CD14-positive monocyte (primary cell): ENCODE results near the gene ADAM22. TPM values are rescaled to one million over a fixed set of nuclear protein-coding genes. Genes with fewer than 3 reads are reported as not detected.

Experiments
- DNase-seq, 3 donors: peaks; one replicate each; pipeline ENCODE4 v3.0.0-alpha.2; 2011 to 2022
- H2AFZ ChIP-seq: 2 replicates; pipeline ENCODE4 v1.6.0; 2012; ENCODE audit warnings: mild to moderate bottlenecking, low read depth, low read length, inconsistent platforms; ENCODE audit not compliant: insufficient read depth, poor library complexity, severe bottlenecking
- H3K27ac ChIP-seq, 2 donors: 1 replicate in 1 of 2; 2 replicates in 1 of 2; pipeline ENCODE4 v1.5.1; 2012 to 2013; ENCODE audit warnings: low read length in 2 of 2, control low read depth in 1 of 2, inconsistent platforms in 1 of 2, low read depth in 1 of 2, mild to moderate bottlenecking in 1 of 2
- H3K27me3 ChIP-seq, 2 donors: one replicate each; pipeline versions ENCODE4 v1.6.0 to v1.6.1; 2011 to 2013; ENCODE audit warnings: low read length in 2 of 2; ENCODE audit not compliant: control insufficient read depth in 2 of 2, insufficient read depth in 2 of 2
- H3K36me3 ChIP-seq, 2 donors: replicated peaks in 1 of 2; 1 replicate in 1 of 2; 2 replicates in 1 of 2; pipeline versions ENCODE4 v1.5.1 to v1.6.1; 2012 to 2013; ENCODE audit warnings: low read length in 2 of 2, control low read depth in 1 of 2, inconsistent platforms in 1 of 2, mild to moderate bottlenecking in 1 of 2; ENCODE audit not compliant: insufficient read depth in 2 of 2, control insufficient read depth in 1 of 2
- H3K4me1 ChIP-seq, 2 donors: 1 replicate in 1 of 2; 2 replicates in 1 of 2; pipeline versions ENCODE4 v1.5.1 to v1.6.1; 2012 to 2013; ENCODE audit warnings: low read length in 2 of 2, control low read depth in 1 of 2, inconsistent platforms in 1 of 2, mild to moderate bottlenecking in 1 of 2, moderate library complexity in 1 of 2; ENCODE audit not compliant: insufficient read depth in 2 of 2, control insufficient read depth in 1 of 2
- H3K4me2 ChIP-seq: replicated peaks from 2 replicates; pipeline ENCODE3; 2012; ENCODE audit warnings: low read length, moderate library complexity, mild to moderate bottlenecking; ENCODE audit not compliant: poor library complexity, severe bottlenecking; ENCODE audit errors: extremely low read depth
- H3K4me3 ChIP-seq, 3 experiments: fragments of 200-600 bp in 1 of 3; sonication (generic) in 1 of 3; replicated peaks in 1 of 3; 1 replicate in 2 of 3; 2 replicates in 1 of 3; pipeline ENCODE4 v1.5.1; 2011 to 2013; ENCODE audit warnings: low read length in 3 of 3, mild to moderate bottlenecking in 3 of 3, control low read depth in 2 of 3, low read depth in 2 of 3, inconsistent platforms in 1 of 3, moderate library complexity in 1 of 3
- H3K79me2 ChIP-seq: 2 replicates; pipeline ENCODE4 v1.6.0; 2012; ENCODE audit warnings: mild to moderate bottlenecking, control low read depth, inconsistent platforms, low read length, moderate library complexity; ENCODE audit not compliant: insufficient read depth
- H3K9ac ChIP-seq: 2 replicates; pipeline ENCODE4 v1.6.0; 2017; ENCODE audit warnings: low read length, mild to moderate bottlenecking; ENCODE audit not compliant: insufficient read depth, poor library complexity, severe bottlenecking
- H3K9me3 ChIP-seq, 2 donors: replicated peaks in 1 of 2; 1 replicate in 1 of 2; 2 replicates in 1 of 2; pipeline versions ENCODE4 v1.5.1 to v1.6.1; 2012 to 2013; ENCODE audit warnings: low read length in 2 of 2, control low read depth in 1 of 2; ENCODE audit not compliant: control insufficient read depth in 1 of 2, insufficient read depth in 1 of 2
- H4K20me1 ChIP-seq: 2 replicates; pipeline ENCODE4 v1.6.0; 2012; ENCODE audit warnings: mild to moderate bottlenecking, low read length, control low read depth, moderate library complexity; ENCODE audit not compliant: insufficient read depth
- H3K27ac Mint-ChIP-seq, 7 donors: one replicate each; pipeline ENCODE4 v1.8.0; 2020; ENCODE audit warnings: mild to moderate bottlenecking in 7 of 7, mixed read lengths in 7 of 7, moderate library complexity in 6 of 7, inconsistent platforms in 2 of 7
- H3K27me3 Mint-ChIP-seq, 3 donors: one replicate each; pipeline ENCODE4 v1.8.0; 2021 to 2022; ENCODE audit warnings: low read depth in 3 of 3, mild to moderate bottlenecking in 3 of 3, mixed read lengths in 3 of 3, moderate library complexity in 3 of 3, inconsistent platforms in 1 of 3
- H3K36me3 Mint-ChIP-seq, 2 donors: one replicate each; pipeline ENCODE4 v1.8.0; 2020; ENCODE audit warnings: mixed read lengths in 2 of 2, inconsistent platforms in 1 of 2, mild to moderate bottlenecking in 1 of 2
- H3K4me1 Mint-ChIP-seq: one replicate; pipeline ENCODE4 v1.8.0; 2020; ENCODE audit warnings: mild to moderate bottlenecking, mixed read lengths
- H3K4me3 Mint-ChIP-seq, 2 donors: one replicate each; pipeline ENCODE4 v1.8.0; 2020; ENCODE audit warnings: mild to moderate bottlenecking in 2 of 2, mixed read lengths in 2 of 2, moderate library complexity in 1 of 2
- H3K9me3 Mint-ChIP-seq, 7 donors: one replicate each; pipeline ENCODE4 v1.8.0; 2020 to 2022; ENCODE audit warnings: mixed read lengths in 7 of 7, mild to moderate bottlenecking in 6 of 7, moderate library complexity in 6 of 7, inconsistent platforms in 2 of 7
- CTCF ChIP-seq: fragments of 200-600 bp; IDR thresholded peaks from one replicate; pipeline ENCODE4 v1.8.0; 2022; ENCODE audit warnings: antibody characterized with exemption, mild to moderate bottlenecking
- WGBS: methylation state at CpG from one replicate; pipeline ENCODE4 v1.1.5; 2013; ENCODE audit warnings: missing lambda C conversion rate; ENCODE audit not compliant: insufficient coverage; 5-methylcytosine and 5-hydroxymethylcytosine counted together
- intact Hi-C, 2 donors: fragments of 100-400 bp; cut with micrococcal nuclease; formaldehyde crosslinking; loops; one replicate each; pipeline versions ENCODE4 v1.15.0 to v1.15.1; 2023
- polyA plus RNA-seq, 3 donors: library from polyadenylated mRNA; depleted of rRNA in 1 of 3; unstranded in 2 of 3; stranded (reverse) in 1 of 3; fragments of 300-500 nt in 2 of 3; fragments of >200 nt in 1 of 3; fragmentation: Illumina TruSeq in 2 of 3; gene quantifications; 1 replicate in 2 of 3; 2 replicates in 1 of 3; pipeline ENCODE4 v1.2.3, GENCODE V29; 2012 to 2021

The ADAM22 gene
- polyA plus RNA-seq, 3 donors: 0.01 to 0.17 TPM; not detected in 1

- peaks cover 0 to 6% (median 2%) of the 10 kb centered on the region in 7 donors for H3K9me3 Mint-ChIP-seq
- intact Hi-C loops: no loop called here
- no peak for TF ChIP-seq CTCF
- no peaks in the 10 kb centered on the region for H3K36me3 ChIP-seq
- H4K20me1 ChIP-seq: no peaks in the 10 kb centered on the region
- 86% methylated on average over 1 of the region's 2 CpGs for WGBS
- H3K4me2 ChIP-seq: no peak overlapping the region
- no peaks in the 10 kb centered on the region for H3K4me1 Mint-ChIP-seq
- H3K9me3 ChIP-seq: peaks cover 0 to 5% of the 10 kb centered on the region in 2 donors
- no peak overlapping the region for H3K27ac Mint-ChIP-seq
- H3K36me3 Mint-ChIP-seq: no peaks in the 10 kb centered on the region
- no peaks in the 10 kb centered on the region for H3K79me2 ChIP-seq
- H3K9ac ChIP-seq: no peak overlapping the region
- no peak overlapping the region for H2AFZ ChIP-seq
- no peak overlapping the region for H3K27ac ChIP-seq
- H3K4me3 Mint-ChIP-seq: no peak overlapping the region
- no peaks in the 10 kb centered on the region for H3K27me3 Mint-ChIP-seq
- no peaks in the 10 kb centered on the region for H3K4me1 ChIP-seq
- no peaks in the 10 kb centered on the region for H3K27me3 ChIP-seq
- no peak overlapping the region for H3K4me3 ChIP-seq
- DNase-seq: no peak
Measured at GRCh38 chr7:87966271-87966670, 32.2 kb downstream of the ADAM22 start.

GRCh38 chr7:87968021-87968420 lies 34.0 kb downstream of the ADAM22 start:
- H3K4me2 ChIP-seq: no peak overlapping the region
- no peaks in the 10 kb centered on the region for H3K36me3 ChIP-seq
- no peak overlapping the region for H3K4me3 ChIP-seq
- intact Hi-C loops: no loop called here
- H3K27me3 ChIP-seq: no peaks in the 10 kb centered on the region
- H3K4me3 Mint-ChIP-seq: no peak overlapping the region
- no peaks in the 10 kb centered on the region for H3K27me3 Mint-ChIP-seq
- WGBS: 91% methylated on average over 1 of the region's 1 CpG
- peaks cover 0 to 5% of the 10 kb centered on the region in 2 donors for H3K9me3 ChIP-seq
- H3K4me1 Mint-ChIP-seq: no peaks in the 10 kb centered on the region
- H3K79me2 ChIP-seq: no peaks in the 10 kb centered on the region
- no peak overlapping the region for H3K27ac Mint-ChIP-seq
- no peaks in the 10 kb centered on the region for H3K36me3 Mint-ChIP-seq
- H3K27ac ChIP-seq: no peak overlapping the region
- H3K9ac ChIP-seq: no peak overlapping the region
- H4K20me1 ChIP-seq: no peaks in the 10 kb centered on the region
- H3K9me3 Mint-ChIP-seq: peaks cover 0 to 6% (median 4%) of the 10 kb centered on the region in 7 donors
- no peaks in the 10 kb centered on the region for H3K4me1 ChIP-seq
- DNase-seq: no peak
- H2AFZ ChIP-seq: no peak overlapping the region
- no peak for TF ChIP-seq CTCF
